ENCODE measurements around the gene PHF19. TPM values are rescaled to one million over a fixed set of nuclear protein-coding genes. Genes with fewer than 3 reads are reported as not detected.

The PHF19 gene
- total RNA-seq, 1 experiment from 2014 or later, result 39.0 TPM

- TF ChIP-seq ZNF281 (CRISPR knock-in tag; IDR thresholded peaks at IDR 0.05) (no peak), EMX1 (CRISPR knock-in tag; IDR thresholded peaks at IDR 0.05) (no peak), GRHL2 (CRISPR knock-in tag; IDR thresholded peaks at IDR 0.05; ENCODE audit: insufficient replicate concordance, severe bottlenecking) (no peak), IRF2 (CRISPR knock-in tag; IDR thresholded peaks at IDR 0.05; ENCODE audit: borderline replicate concordance, low read depth) (no peak), SMAD4 (CRISPR knock-in tag; IDR thresholded peaks at IDR 0.05) (peak; percentile 57; the same call in 1 of the 2 replicates), FOXJ3 (CRISPR knock-in tag; IDR thresholded peaks at IDR 0.05; ENCODE audit: borderline replicate concordance) (no peak), ETV6 (CRISPR knock-in tag; IDR thresholded peaks at IDR 0.05) (peak; percentile 72), ZSCAN18 (CRISPR knock-in tag; IDR thresholded peaks at IDR 0.05) (no peak), ZNF425 (CRISPR knock-in tag; conservative IDR thresholded peaks at IDR 0.05) (no peak), OVOL2 (CRISPR knock-in tag; IDR thresholded peaks at IDR 0.05; ENCODE audit: borderline replicate concordance) (no peak; the same call in 1 of the 2 replicates), ARID4B (CRISPR knock-in tag; IDR thresholded peaks at IDR 0.05; ENCODE audit: borderline replicate concordance) (peak; percentile 92), FOXP4 (CRISPR knock-in tag; IDR thresholded peaks at IDR 0.05) (peak; percentile 50), ZNF416 (CRISPR knock-in tag; IDR thresholded peaks at IDR 0.05) (no peak), ATF1 (CRISPR knock-in tag; IDR thresholded peaks at IDR 0.05) (0 out of 2 replicates have a peak, but pooled peaks have one; percentile 36), ZNF532 (CRISPR knock-in tag; IDR thresholded peaks at IDR 0.05; ENCODE audit: borderline replicate concordance) (no peak), ZNF138 (CRISPR knock-in tag; conservative IDR thresholded peaks at IDR 0.05) (no peak), E2F5 (CRISPR knock-in tag; IDR thresholded peaks at IDR 0.05) (peak; percentile 95), MXD4 (CRISPR knock-in tag; IDR thresholded peaks at IDR 0.05; ENCODE audit: borderline replicate concordance) (no peak), NR2C2 (CRISPR knock-in tag; IDR thresholded peaks at IDR 0.05) (no peak)
Measured at GRCh38 chr9:120842685-120843485, 34.1 kb downstream of the PHF19 start, which contains the start of gene PSMD5 (continued).
